Fibroblast of lung (primary cell): Measurements from ENCODE around the gene TRIM72.

Experiments
- CTCF ChIP-seq, 2 donors: IDR thresholded peaks in 1 of 2; conservative IDR thresholded peaks in 1 of 2; 1 replicate in 1 of 2; 2 replicates in 1 of 2; pipeline ENCODE4 v1.5.1; 2011 to 2012; ENCODE audit warnings: low read length in 2 of 2, control low read depth in 1 of 2, inconsistent platforms in 1 of 2, low read depth in 1 of 2, mild to moderate bottlenecking in 1 of 2
- EZH2 ChIP-seq: IDR thresholded peaks from 2 replicates; pipeline ENCODE4 v1.5.1; 2012; ENCODE audit warnings: low read length, control low read depth, mild to moderate bottlenecking; ENCODE audit errors: missing control alignments

DNA sequence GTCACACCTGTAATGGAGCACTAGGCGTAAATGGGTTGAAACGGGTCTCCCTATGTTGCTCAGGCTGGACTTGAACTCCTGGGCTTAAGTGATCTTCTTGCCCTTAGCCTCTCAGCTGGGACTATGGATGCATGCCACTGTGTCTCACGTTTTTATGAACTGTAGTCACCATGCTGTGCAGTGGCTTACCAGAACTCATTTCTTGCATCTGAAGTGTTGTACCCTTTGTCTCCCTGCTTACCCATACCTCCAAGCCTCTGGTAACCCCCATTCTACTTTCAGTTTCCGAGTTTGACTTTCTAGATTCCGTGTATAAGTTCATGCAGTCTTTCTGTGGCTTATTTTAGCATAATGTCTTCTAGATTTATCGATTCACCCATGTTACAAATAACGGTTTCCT is 19.0 kb upstream of the TRIM72 start:
- TF ChIP-seq EZH2 (no peak), CTCF (conservative IDR thresholded peaks at IDR 0.05 in 1 of 2, IDR thresholded peaks at IDR 0.05 in 1 of 2; ENCODE audit: low read depth in 1 of 2, low read length in 2 of 2) (no peak)
